HL-60 (cell line): ENCODE measurements around the gene NRXN2.

Experiments
- CTCF ChIP-seq: IDR thresholded peaks from one replicate; pipeline ENCODE4 v1.5.1; 2011; ENCODE audit warnings: low read length, control low read depth, inconsistent platforms; ENCODE audit not compliant: insufficient read depth
- POLR2AphosphoS5 ChIP-seq: IDR thresholded peaks from 2 replicates; pipeline ENCODE4 v1.6.1; 2012; ENCODE audit warnings: low read depth
- REST ChIP-seq: IDR thresholded peaks from 2 replicates; pipeline ENCODE4 v1.6.1; 2012; ENCODE audit warnings: low read depth; ENCODE audit not compliant: insufficient replicate concordance

GRCh38 chr11:64754124-64754918, 31.3 kb upstream of the NRXN2 start:
- TF ChIP-seq CTCF = no peak
- no peak for TF ChIP-seq POLR2AphosphoS5
- TF ChIP-seq REST = no peak
